Smooth muscle cell of the coronary artery (primary cell): ENCODE data around the gene POLH. TPM values are rescaled to one million over a fixed set of nuclear protein-coding genes. Genes with fewer than 3 reads are reported as not detected.

Experiments
- total RNA-seq: library from RNA; depleted of rRNA; stranded (reverse); fragments of >200 nt; gene quantifications from 2 replicates; pipeline ENCODE4 v1.2.3, GENCODE V29; 2014; ENCODE audit warnings: low replicate concordance

POLH gene
- total RNA-seq: 15.7 and 22.0 TPM in 2 replicates

GRCh38 chr6:43575772-43576551 is at the start of gene POLH, which contains the start of gene XPO5:
POLH (plus strand) TSS chr6:43576185; CDS start chr6:43582320, 6,135 bp downstream.
XPO5 (minus strand) TSS chr6:43576038; CDS start chr6:43575864, 174 bp downstream.

GRCh38 chr6:43629104-43629504 is 53.1 kb downstream of the POLH start, which contains the start of gene GTPBP2:
GTPBP2 (minus strand) TSS chr6:43629264; CDS start chr6:43629162, 102 bp downstream.

GRCh38 chr6:43635387-43636307 is 59.7 kb downstream of the POLH start, which contains the start of gene MAD2L1BP:
MAD2L1BP (plus strand) TSS chr6:43635840; CDS start chr6:43635876, 36 bp downstream.

GRCh38 chr6:43644940-43645612 is 69.1 kb downstream of the POLH start, which contains the start of gene RSPH9:
RSPH9 (plus strand) TSS chr6:43645036; CDS start chr6:43645099, 63 bp downstream.

Other genes starting within 250 kb of the POLH start
- gene ZNF318, start 206.5 kb upstream of the POLH start, total RNA-seq: 2.8 and 3.8 TPM in 2 replicates
- 12.3 and 12.4 TPM in 2 replicates for gene ABCC10, start 148.6 kb upstream of the POLH start, total RNA-seq
- gene DLK2, start 120.6 kb upstream of the POLH start, total RNA-seq: 0.23 and 0.47 TPM in 2 replicates
- 6.5 and 7.4 TPM in 2 replicates for gene TJAP1, start 98.6 kb upstream of the POLH start, total RNA-seq
- gene LRRC73, start 65.8 kb upstream of the POLH start, total RNA-seq: 0.12 and 0.30 TPM in 2 replicates
- 110 and 288 TPM in 2 replicates for gene YIPF3, start 59.3 kb upstream of the POLH start, total RNA-seq
- 16.8 and 31.5 TPM in 2 replicates for gene POLR1C, start 59.1 kb upstream of the POLH start, total RNA-seq
- gene XPO5, start 147 bp upstream of the POLH start, total RNA-seq: 17.3 and 17.7 TPM in 2 replicates
- 44.0 and 52.9 TPM in 2 replicates for gene GTPBP2, start 53.1 kb downstream of the POLH start, total RNA-seq
- gene MAD2L1BP, start 59.7 kb downstream of the POLH start, total RNA-seq: 9.2 and 15.8 TPM in 2 replicates
- 0.45 and 0.94 TPM in 2 replicates for gene RSPH9, start 68.9 kb downstream of the POLH start, total RNA-seq
- gene MRPS18A, start 111.6 kb downstream of the POLH start, total RNA-seq: 29.6 and 42.8 TPM in 2 replicates
- gene VEGFA, start 194.0 kb downstream of the POLH start, total RNA-seq: 96.3 and 322 TPM in 2 replicates